AML-193 (cell line): Measurements from ENCODE around the gene LIN52.

ENCODE experiments used
- DNase-seq, 2 experiments: peaks; one replicate each; lab custom pipeline; 2025; lab: John Stamatoyannopoulos, UW

LIN52 gene

DNA sequence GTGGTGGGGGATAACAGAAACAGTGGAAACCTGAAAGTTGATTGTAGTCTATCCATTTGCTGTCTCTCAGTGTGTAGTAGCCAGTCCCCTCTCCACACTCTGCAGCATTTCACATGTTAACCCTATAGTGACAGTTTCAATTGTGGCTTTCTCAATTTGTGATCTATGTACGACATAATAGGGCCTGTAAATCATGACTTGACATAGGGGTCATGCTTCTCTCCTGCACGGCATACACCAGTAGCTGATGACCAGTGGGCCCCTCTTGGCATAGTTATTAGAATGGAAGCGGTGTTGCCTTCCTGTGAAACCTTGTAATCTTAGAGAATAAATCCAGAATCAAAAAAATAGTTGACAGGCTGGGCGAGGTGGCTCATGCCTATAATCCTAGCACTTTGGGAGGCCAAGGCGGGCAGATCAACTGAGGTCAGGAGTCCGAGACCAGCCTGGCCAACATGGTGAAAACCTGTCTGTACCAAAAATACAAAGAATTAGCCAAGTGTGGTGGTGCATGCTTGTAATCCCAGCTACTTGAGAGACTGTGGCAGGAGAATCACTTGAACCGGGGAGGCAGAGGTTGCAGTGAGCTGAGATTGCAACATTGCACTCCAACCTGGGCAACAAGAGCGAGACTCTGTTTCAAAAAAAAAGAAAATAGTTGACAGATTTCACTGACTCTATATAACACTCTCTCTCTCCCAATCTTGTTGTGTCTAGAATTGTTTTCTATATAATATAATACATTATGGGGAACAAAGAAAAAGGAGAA, 109.9 kb downstream of the LIN52 start:
- no peak for DNase-seq

- no peak for DNase-seq
Observed at GRCh38 chr14:74195623-74196022, 110.9 kb downstream of the LIN52 start.

DNA sequence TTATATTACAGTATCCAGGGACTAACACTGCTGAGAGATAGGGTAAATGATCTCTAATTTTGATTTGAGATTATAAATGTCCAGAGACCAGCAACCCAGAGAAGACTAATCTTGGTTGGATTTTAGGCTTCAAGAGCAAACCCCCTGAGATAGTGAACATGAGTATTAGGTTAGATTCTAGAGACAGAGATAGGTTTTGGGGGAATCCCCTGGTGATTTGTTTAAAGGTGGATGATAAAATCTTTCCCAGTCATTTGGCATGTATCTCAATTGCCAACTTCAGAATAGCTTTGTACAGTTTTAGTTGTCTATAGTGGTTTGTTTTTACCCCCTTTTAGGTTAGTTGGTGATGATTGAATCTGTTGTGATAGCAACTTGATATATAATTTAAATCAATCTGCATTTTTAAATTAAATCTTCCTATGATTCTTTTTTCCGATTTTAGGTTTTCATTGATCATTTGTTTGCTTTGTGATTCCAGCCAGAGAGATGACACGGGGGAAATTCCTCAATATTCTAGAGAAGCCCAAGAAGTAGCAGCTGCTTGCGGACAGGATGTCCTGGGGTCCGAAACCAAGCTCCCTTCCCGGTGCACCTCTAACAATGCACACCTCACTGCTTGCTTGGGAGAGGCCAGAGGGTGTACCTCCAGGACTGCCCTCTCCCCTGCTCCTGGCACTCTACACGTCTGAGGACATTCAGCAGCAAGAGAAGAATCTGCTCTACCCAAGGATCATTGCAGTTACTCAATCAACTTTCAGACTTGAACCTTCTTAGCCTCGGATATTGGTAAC, 113.9 kb downstream of the LIN52 start:
- DNase-seq: no peak

DNA sequence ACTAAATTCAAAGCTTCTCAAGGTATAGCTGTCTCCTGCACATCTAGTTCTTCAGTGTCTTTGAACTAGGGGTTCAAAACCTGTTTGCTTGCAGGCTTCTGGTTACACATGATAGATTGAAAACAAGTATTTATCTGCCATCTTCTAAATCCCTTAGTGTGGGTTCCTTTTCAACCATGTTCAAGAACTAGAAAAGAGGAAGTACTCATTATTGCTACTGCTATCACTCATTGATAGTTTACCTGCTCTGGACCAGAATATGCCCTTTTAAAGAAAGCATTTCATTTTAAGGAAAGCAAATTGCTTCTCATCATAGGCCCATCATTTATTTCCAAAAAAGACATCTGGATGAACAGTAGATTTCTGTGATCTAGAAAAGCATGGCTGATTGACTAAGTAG, 117.4 kb downstream of the LIN52 start:
- DNase-seq: peak in 1 of 2 experiments; percentile 14

DNA sequence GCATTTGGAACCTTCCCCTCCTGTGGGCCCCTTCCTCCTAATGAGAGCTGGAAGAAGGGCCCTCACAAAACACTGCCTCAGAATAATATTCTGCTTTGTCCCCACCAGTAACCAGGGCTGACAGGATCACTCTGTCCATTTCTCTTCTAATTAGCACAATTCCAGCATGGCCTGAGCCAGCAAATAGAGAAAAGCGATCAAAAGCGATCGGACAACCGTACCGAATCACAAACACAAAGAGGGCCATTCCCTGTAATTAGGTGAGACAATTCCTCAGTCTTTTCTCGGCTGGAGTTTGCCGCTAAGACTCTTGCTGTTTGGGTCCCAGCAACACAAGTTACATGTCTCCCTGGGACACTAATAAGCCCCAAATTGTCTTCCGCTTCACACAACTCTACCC, 118.9 kb downstream of the LIN52 start:
- no peak for DNase-seq

- DNase-seq: no peak
Observed at GRCh38 chr14:74204491-74204890, 119.7 kb downstream of the LIN52 start.

GRCh38 chr14:74205882-74206281, 121.1 kb downstream of the LIN52 start:
- no peak for DNase-seq

GRCh38 chr14:74207943-74208342, 123.2 kb downstream of the LIN52 start:
- DNase-seq: peak; percentile 7 to 8

- no peak for DNase-seq
Observed at GRCh38 chr14:74208642-74209041, 123.9 kb downstream of the LIN52 start.

DNA sequence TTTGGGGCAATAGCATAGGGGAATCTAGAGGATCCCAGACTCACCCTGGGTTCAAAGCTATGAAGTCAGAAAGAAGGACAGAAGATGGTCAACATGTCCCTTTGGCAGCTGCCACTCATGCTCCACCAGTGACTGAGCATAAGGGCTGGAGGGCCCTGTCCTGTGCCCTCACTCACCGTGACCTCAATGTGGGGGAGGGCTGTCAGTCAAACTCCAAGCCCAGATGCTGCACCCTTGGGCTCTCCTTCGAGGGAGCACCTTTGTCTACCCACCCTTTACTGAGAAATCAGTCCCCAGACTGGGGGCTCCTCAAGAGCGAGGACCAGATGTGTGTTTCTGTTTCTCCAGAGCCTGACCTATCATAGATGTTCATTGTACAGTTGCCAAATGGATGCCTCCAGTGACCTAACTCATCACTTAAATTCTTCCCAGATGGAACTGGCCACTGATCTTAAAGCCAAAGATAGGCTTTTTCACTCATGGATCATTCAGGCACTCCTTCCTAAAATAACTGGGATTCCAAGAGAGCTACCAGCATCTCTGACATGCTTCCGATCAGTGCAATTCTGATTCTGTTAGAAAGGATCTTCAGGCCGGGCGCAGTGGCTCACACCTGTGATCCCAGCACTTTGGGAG, 127.3 kb downstream of the LIN52 start:
- DNase-seq: no peak

- no peak for DNase-seq
Observed at GRCh38 chr14:74213907-74214803, 129.4 kb downstream of the LIN52 start.

- no peak for DNase-seq
Observed at GRCh38 chr14:74216671-74217070, 131.9 kb downstream of the LIN52 start.

DNA sequence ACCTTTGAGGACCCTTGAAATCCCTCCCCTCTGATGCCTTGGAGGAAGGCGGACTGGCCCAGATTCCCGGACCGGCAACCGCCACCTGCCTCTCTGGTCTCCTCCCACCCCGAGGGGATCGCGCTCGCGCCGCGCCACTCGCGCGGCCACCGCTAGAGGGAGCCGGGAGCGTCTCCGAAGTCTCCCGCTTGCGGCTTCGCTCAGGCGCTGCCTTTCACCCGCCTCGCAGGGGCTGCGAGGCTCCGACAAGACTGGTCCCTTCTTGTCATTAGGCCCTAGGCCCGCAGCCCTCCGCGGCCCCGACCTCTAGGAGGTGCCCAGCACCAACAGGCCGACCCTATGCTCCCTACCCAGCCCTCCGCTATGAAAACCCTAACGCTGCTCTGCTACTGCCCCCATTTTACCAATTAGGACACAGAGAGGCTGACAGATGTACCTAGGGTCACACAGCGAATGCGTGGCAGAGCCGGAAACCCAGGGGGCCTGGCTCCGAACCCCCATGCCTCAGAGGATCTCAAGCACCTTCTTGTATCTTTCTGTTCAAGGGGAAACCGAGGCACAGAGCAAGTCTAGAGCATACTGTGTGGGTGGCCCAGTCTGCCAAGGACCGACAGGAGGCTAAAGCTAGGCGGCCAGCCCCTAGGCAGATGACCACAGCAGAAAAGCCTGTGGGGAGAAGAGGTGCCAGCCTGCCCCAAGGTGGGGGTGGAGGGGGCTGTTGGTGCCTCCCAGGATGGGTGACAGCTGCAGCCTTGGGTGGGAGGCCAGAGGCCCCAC, 133.1 kb downstream of the LIN52 start:
- peak; percentile 38 to 39 for DNase-seq

- DNase-seq: no peak
Observed at GRCh38 chr14:74218462-74218861, 133.7 kb downstream of the LIN52 start.

- DNase-seq: no peak
Observed at GRCh38 chr14:74219277-74220205, 134.8 kb downstream of the LIN52 start.

DNA sequence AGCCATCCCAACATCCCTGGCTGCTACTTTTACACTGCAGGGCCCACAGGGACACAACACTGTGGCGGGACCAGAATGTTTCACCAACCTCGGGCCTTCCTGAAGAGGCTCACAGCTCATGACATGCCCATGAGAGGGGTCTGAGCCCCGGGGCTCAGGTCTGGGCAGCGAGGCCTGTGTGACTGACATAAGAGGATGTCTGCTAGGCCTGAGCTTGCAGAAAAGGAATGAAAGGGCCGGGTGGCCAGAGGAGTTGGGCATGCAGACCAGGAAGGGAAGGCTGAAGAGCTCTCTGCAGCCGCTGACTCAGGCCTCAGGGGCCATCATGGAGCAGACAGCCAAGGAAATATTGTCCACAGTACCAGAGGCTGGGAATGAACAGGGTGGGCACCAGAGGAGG, 136.2 kb downstream of the LIN52 start:
- no peak for DNase-seq

- DNase-seq: no peak
Observed at GRCh38 chr14:74221741-74222140, 137.0 kb downstream of the LIN52 start.

GRCh38 chr14:74223016-74223415, 138.3 kb downstream of the LIN52 start:
- DNase-seq: no peak

DNA sequence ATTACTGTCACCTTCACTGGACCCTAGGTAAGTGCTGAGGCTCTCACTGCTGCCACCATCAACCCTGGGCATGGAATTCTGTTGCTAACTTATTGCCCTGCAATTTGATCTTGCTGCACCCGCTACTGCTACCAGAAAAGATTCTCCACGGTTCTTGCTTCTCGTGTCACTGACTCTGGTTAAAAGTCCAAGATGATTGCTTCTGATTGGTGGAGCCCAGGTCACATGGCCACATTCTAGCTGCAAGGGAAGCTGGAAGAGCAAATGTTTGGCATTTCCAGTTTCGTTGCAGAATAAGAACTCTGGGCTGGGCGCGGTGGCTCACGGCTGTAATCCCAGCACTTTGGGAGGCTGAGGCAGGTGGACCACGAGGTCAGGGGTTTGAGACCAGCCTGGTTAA, 147.0 kb downstream of the LIN52 start:
- DNase-seq: no peak

DNA sequence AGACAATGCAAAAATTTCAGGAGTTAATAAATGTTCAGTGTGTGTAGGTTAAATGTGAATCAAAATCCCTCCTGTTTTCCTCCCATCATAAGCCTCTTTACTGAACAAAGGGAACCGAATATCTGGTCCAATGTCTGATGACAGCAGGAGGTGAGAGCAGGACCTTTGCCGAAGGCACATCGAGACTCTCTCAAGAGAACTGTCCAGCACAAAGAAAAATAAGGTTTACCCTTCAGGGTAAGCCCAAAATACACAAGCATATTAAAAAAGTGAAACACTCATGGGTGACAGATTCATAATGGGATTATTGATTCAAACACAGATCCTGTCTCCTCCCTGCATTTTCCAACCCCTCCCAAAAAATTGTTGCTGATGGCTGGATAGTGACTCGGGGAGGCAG, 150.3 kb downstream of the LIN52 start:
- no peak for DNase-seq
